ENCODE results near the gene TRERF1. TPM values are rescaled to one million over a fixed set of nuclear protein-coding genes. Genes with fewer than 3 reads are reported as not detected.
"Not testable (repeated sequence)": the region's sequence is repeated elsewhere in the genome, so short reads cannot be mapped to it uniquely, and the experiment has no call there.

TRERF1 gene
- total RNA-seq, 6 experiments from 2014 or later, result 10.5 to 16.4 (median 15.2) TPM

DNA sequence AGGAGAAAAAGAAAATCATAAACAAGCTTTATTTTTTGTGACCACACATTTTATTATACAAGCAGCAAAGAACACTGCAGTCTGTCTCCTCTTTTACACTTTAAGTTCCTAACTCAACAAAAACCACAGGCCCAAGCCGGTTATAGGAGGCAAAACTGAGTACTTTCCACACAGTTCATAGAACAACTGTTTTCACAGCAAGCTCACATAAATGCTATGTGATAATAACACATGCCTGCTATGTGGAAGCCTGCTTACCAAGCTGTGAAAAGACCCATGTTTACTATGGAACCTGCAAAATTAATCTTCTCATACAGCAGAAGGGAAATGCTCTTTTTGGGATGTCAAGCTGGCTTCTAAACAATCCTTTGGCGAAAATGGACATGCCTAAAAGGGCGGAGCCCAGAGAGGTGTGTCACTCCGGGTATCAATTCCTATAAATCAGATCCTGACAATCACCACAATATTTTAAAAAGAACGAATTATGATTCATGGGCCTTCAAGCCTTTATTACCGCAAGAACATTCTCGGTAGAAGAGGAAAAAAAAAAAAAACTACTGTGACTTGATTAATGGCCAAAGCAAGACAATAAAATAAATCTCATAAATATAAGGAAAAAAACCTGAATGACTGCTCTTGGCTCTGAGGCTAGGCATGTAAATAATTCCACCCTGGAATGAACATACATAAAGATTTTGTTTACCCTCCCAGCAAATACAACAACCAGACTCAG lies 2.6 kb downstream of the TRERF1 start:
- TF ChIP-seq, protein P1, sequence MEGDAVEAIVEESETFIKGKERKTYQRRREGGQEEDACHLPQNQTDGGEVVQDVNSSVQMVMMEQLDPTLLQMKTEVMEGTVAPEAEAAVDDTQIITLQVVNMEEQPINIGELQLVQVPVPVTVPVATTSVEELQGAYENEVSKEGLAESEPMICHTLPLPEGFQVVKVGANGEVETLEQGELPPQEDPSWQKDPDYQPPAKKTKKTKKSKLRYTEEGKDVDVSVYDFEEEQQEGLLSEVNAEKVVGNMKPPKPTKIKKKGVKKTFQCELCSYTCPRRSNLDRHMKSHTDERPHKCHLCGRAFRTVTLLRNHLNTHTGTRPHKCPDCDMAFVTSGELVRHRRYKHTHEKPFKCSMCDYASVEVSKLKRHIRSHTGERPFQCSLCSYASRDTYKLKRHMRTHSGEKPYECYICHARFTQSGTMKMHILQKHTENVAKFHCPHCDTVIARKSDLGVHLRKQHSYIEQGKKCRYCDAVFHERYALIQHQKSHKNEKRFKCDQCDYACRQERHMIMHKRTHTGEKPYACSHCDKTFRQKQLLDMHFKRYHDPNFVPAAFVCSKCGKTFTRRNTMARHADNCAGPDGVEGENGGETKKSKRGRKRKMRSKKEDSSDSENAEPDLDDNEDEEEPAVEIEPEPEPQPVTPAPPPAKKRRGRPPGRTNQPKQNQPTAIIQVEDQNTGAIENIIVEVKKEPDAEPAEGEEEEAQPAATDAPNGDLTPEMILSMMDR (IDR thresholded peaks at IDR 0.05), result no peak
- peaks cover 65% of the 10 kb centered on the region for H3K4me1 Mint-ChIP-seq (ENCODE audit: low read depth)
- H3K27me3 Mint-ChIP-seq (ENCODE audit: insufficient read depth), result peaks cover 1% of the 10 kb centered on the region
- H3K27ac Mint-ChIP-seq, result peak overlapping the region; percentile 70
- peak overlapping the region; percentile 99 for H3K4me3 Mint-ChIP-seq
- H3K9me3 Mint-ChIP-seq, result no peaks in the 10 kb centered on the region
- H3K36me3 Mint-ChIP-seq (ENCODE audit: low read depth), result peaks cover 35% of the 10 kb centered on the region
- no peak for DNase-seq

DNA sequence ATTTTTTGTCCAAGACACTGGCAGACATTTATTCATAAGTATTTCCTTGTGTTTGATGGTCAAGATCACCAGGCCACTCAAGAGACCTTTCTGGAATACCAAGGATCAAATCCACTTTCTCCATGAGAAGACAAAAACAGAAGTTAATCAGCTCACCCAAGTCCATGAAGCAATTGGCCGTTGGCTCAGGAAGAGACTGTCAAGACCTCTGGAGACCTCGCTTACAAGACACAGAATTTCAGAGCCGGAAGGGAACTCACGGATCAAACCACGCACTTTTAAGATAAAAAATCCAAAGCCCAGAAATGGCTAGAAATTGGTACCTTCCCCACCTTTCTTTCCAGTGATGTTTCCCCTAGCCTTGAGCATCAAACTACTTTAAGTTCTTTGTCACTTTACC lies 3.3 kb downstream of the TRERF1 start:
- Mint-ChIP-seq H3K36me3 (ENCODE audit: low read depth) (peaks cover 35% of the 10 kb centered on the region), H3K27me3 (ENCODE audit: insufficient read depth) (peaks cover 1% of the 10 kb centered on the region), H3K27ac (peak overlapping the region; percentile 70; the same call in 1 of the 2 replicates), H3K9me3 (no peaks in the 10 kb centered on the region), H3K4me3 (peak overlapping the region; percentile 99), H3K4me1 (ENCODE audit: low read depth) (peaks cover 67% of the 10 kb centered on the region)
- DNase-seq, result no peak
- TF ChIP-seq, protein P1 (IDR thresholded peaks at IDR 0.05), result no peak

DNA sequence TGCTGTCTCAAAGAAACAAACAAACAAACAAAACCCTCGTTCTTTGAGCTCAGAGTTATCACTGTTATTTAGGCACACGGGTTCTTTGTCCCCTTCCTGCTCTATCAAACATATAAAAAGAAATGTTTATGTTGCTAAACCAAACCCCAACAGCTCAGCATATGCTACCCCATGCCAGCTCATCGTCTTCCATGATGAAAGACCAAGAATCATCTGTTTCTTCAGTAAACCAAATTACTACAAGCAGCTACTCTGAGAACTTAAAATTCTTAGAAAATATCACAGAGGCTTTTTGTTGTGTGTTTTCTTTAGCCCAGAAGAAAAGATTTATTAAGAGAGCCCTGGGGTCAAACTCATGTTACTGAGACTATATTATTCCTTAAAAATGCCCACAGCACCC lies 4.7 kb downstream of the TRERF1 start:
- H3K36me3 Mint-ChIP-seq (ENCODE audit: low read depth), result peaks cover 35% of the 10 kb centered on the region
- no peak for DNase-seq
- no peaks in the 10 kb centered on the region for H3K9me3 Mint-ChIP-seq
- H3K27me3 Mint-ChIP-seq (ENCODE audit: insufficient read depth), result peaks cover 1% of the 10 kb centered on the region
- peaks cover 81% of the 10 kb centered on the region for H3K4me1 Mint-ChIP-seq (ENCODE audit: low read depth)
- no peak overlapping the region for H3K27ac Mint-ChIP-seq
- TF ChIP-seq, protein P1 (IDR thresholded peaks at IDR 0.05), result no peak
- no peak overlapping the region for H3K4me3 Mint-ChIP-seq

DNA sequence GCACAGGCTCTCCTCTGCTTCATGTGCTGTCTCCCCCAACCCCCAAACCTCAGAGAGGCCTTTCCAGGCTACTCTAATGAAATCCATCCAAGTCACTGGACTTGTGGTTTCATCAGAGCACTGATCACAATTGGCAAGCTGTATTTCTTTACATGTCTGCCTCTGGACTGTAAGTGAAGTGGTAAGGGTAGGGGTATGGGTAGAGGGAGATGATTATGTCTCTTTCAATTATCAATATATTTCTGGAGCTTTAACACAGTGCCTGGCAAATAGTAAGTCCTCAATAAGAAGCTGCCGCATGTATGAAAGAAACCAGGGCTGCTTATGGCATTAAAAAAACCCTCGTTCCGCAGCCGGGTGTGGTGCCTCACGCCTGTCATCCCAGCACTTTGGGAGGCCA lies 5.4 kb downstream of the TRERF1 start:
- no peaks in the 10 kb centered on the region for H3K9me3 Mint-ChIP-seq
- no peak overlapping the region for H3K4me3 Mint-ChIP-seq
- no peak for DNase-seq
- no peak overlapping the region for H3K27ac Mint-ChIP-seq
- TF ChIP-seq, protein P1 (IDR thresholded peaks at IDR 0.05), result no peak
- peaks cover 1% of the 10 kb centered on the region for H3K27me3 Mint-ChIP-seq (ENCODE audit: insufficient read depth)
- peaks cover 35% of the 10 kb centered on the region for H3K36me3 Mint-ChIP-seq (ENCODE audit: low read depth)
- peaks cover 87% of the 10 kb centered on the region for H3K4me1 Mint-ChIP-seq (ENCODE audit: low read depth)

DNA sequence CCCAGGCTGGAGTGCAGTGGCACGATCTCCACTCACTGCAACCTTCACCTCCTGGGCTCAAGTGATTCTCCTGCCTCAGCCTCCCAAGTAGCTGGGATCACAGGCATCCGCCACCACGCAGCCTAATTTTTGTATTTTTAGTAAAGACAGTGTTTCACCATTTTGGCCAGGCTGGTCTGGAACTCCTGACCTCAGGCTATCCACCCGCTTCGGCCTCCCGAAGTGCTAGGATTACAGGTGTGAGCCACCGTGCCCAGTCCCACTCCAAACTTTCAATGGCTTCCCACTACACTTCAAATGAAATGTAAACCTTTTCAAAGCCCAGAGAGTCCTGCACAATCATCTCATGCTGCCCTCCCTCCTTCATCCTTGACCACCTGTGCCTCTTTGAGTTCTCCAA lies 5.8 kb downstream of the TRERF1 start:
- DNase-seq; H3K9me3 Mint-ChIP-seq; H3K27me3 Mint-ChIP-seq (ENCODE audit: insufficient read depth); H3K4me3 Mint-ChIP-seq; H3K27ac Mint-ChIP-seq: not testable (repeated sequence)
- peaks cover 91% of the 10 kb centered on the region for H3K4me1 Mint-ChIP-seq (ENCODE audit: low read depth)
- H3K36me3 Mint-ChIP-seq (ENCODE audit: low read depth), result peaks cover 35% of the 10 kb centered on the region

DNA sequence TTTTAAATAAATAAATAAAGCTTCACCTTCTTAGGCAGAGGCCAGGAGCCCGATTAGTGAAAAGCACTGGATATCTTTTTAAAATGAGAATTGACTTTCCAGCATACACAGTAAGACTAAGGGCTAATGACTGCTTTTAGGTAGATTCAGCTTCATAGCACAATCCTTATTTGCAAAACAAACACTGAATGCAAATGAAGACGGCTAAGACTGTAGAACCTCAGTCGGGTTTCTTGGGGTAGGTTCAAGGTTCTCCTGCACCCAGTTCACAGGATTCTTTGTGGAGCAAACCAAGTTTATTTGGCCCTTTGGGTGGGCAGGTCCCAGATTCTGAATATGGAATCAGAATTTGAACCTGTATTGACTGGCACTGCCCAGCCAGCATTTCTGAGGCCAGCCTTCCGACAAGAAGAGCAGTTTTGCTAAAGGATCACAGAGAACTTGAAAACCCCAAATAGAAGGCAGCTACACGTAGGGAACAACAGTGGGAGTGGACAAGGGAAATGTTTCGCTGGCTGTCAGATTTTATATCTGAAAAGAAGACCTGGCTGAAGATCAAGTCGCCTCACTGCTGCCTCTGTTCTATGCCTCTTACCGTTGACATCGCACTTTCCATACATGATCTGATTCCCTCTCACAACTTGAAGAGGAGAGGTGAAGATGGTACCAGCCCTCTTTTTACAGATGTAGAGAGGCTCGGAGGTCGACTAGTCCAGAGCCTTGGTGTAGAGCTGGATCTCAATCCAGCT lies 8.2 kb downstream of the TRERF1 start:
- peak overlapping the region; percentile 66 for H3K4me3 Mint-ChIP-seq
- TF ChIP-seq, protein P1 (IDR thresholded peaks at IDR 0.05), result no peak
- peaks cover 30% of the 10 kb centered on the region for H3K36me3 Mint-ChIP-seq (ENCODE audit: low read depth)
- peaks cover 1% of the 10 kb centered on the region for H3K27me3 Mint-ChIP-seq (ENCODE audit: insufficient read depth)
- DNase-seq, result no peak
- H3K4me1 Mint-ChIP-seq (ENCODE audit: low read depth), result peaks cover 85% of the 10 kb centered on the region
- peak overlapping the region; percentile 68 for H3K27ac Mint-ChIP-seq
- H3K9me3 Mint-ChIP-seq, result no peaks in the 10 kb centered on the region

Data from HFFc6 (cell line).